Measurements from ENCODE around the gene CLCA4. TPM values are rescaled to one million over a fixed set of nuclear protein-coding genes. Genes with fewer than 3 reads are reported as not detected.
"Not testable (repeated sequence)": the region's sequence is repeated elsewhere in the genome, so short reads cannot be mapped to it uniquely, and the experiment has no call there.

CLCA4 gene
- total RNA-seq, 1 donor from 2014 or later = 230 TPM

GRCh38 chr1:86537928-86538695 is 8.8 kb upstream of the CLCA4 start:
- no peak for ATAC-seq

- no peak for ATAC-seq
These were observed 8.1 kb upstream of the CLCA4 start for GRCh38 chr1:86538775-86539174.

GRCh38 chr1:86541859-86542258 is 5.0 kb upstream of the CLCA4 start:
- no peak for ATAC-seq

GRCh38 chr1:86542631-86543030 is 4.2 kb upstream of the CLCA4 start:
- peak; percentile 83 for ATAC-seq

- no peak for ATAC-seq
These were observed 2.0 kb downstream of the CLCA4 start for GRCh38 chr1:86548839-86549238.

- ATAC-seq = peak; percentile 54
These were observed 4.4 kb downstream of the CLCA4 start for GRCh38 chr1:86551305-86551704.

GRCh38 chr1:86552376-86552775 is 5.5 kb downstream of the CLCA4 start:
- ATAC-seq = peak; percentile 40

- no peak for ATAC-seq
These were observed 10.9 kb downstream of the CLCA4 start for GRCh38 chr1:86557739-86558138.

- no peak for ATAC-seq
These were observed 17.0 kb downstream of the CLCA4 start for GRCh38 chr1:86563849-86564248.

- ATAC-seq = peak; percentile 52
These were observed 20.5 kb downstream of the CLCA4 start for GRCh38 chr1:86567341-86567740.

GRCh38 chr1:86567878-86568277 is 21.0 kb downstream of the CLCA4 start:
- peak; percentile 96 for ATAC-seq

- ATAC-seq = no peak
These were observed 27.0 kb downstream of the CLCA4 start for GRCh38 chr1:86573763-86574484.

- ATAC-seq = no peak
These were observed 34.4 kb downstream of the CLCA4 start for GRCh38 chr1:86581231-86581630.

GRCh38 chr1:86582161-86582560 is 35.3 kb downstream of the CLCA4 start:
- peak; percentile 18 for ATAC-seq

GRCh38 chr1:86583032-86583431 is 36.2 kb downstream of the CLCA4 start:
- ATAC-seq = no peak

- no peak for ATAC-seq
These were observed 36.7 kb downstream of the CLCA4 start for GRCh38 chr1:86583593-86583992.

GRCh38 chr1:86594284-86594770 is 47.4 kb downstream of the CLCA4 start:
- peak; percentile 25 for ATAC-seq

- ATAC-seq = no peak
These were observed 49.3 kb downstream of the CLCA4 start for GRCh38 chr1:86596224-86596623.

- peak; percentile 47 for ATAC-seq
These were observed 49.9 kb downstream of the CLCA4 start for GRCh38 chr1:86596741-86597290.

GRCh38 chr1:86606080-86606479 is 59.2 kb downstream of the CLCA4 start:
- ATAC-seq = not testable (repeated sequence)

GRCh38 chr1:86616433-86616832 is 69.6 kb downstream of the CLCA4 start:
- ATAC-seq = peak; percentile 19

- peak; percentile 97 for ATAC-seq
These were observed 70.0 kb downstream of the CLCA4 start for GRCh38 chr1:86616871-86617270.

GRCh38 chr1:86618358-86618757 is 71.5 kb downstream of the CLCA4 start:
- peak; percentile 24 for ATAC-seq

GRCh38 chr1:86619313-86619712 is 72.4 kb downstream of the CLCA4 start:
- ATAC-seq = no peak

Measured in esophagus mucosa (tissue), 1 donor.